Measurements from ENCODE around the gene KLHL4. TPM values are rescaled to one million over a fixed set of nuclear protein-coding genes. Genes with fewer than 3 reads are reported as not detected.

KLHL4 gene
- total and polyA plus RNA-seq, 2 of the 13 experiments (the other 11 are each of a cell fraction or from before 2014, with no cell fraction given) = 0.15 TPM; not detected in 1

- TF ChIP-seq ZNF512 (CRISPR knock-in tag; IDR thresholded peaks at IDR 0.05) = no peak
- no peak for TF ChIP-seq ZNF598 (CRISPR knock-in tag; IDR thresholded peaks at IDR 0.05; ENCODE audit: borderline replicate concordance)
- TF ChIP-seq TFDP1 (CRISPR knock-in tag; IDR thresholded peaks at IDR 0.05; ENCODE audit: borderline replicate concordance) = no peak
- no peak for TF ChIP-seq SP1 (IDR thresholded peaks at IDR 0.05)
- no peak for TF ChIP-seq SP1 (CRISPR knock-in tag; IDR thresholded peaks at IDR 0.05)
- no peak for TF ChIP-seq STAT5B (CRISPR knock-in tag; IDR thresholded peaks at IDR 0.05)
- TF ChIP-seq NFKB2 (CRISPR knock-in tag; IDR thresholded peaks at IDR 0.05; ENCODE audit: borderline replicate concordance) = no peak
Measured at GRCh38 chrX:87528487-87528886, 10.9 kb downstream of the KLHL4 start (continued).

- POLR2A ChIA-PET = no interaction called here
- TF ChIP-seq RFX3 (CRISPR knock-in tag; IDR thresholded peaks at IDR 0.05) (no peak), ZNF414 (CRISPR knock-in tag; IDR thresholded peaks at IDR 0.05) (no peak), SAFB2 (CRISPR knock-in tag; IDR thresholded peaks at IDR 0.05; ENCODE audit: borderline replicate concordance, low read depth) (no peak), ZNF136 (CRISPR knock-in tag; IDR thresholded peaks at IDR 0.05; ENCODE audit: low read depth) (no peak), TMF1 (CRISPR knock-in tag; IDR thresholded peaks at IDR 0.05; ENCODE audit: low read depth) (no peak), ZBTB20 (CRISPR knock-in tag; IDR thresholded peaks at IDR 0.05; ENCODE audit: borderline replicate concordance, low read depth) (no peak), CCDC6 (CRISPR knock-in tag; IDR thresholded peaks at IDR 0.05) (no peak), SP2 (CRISPR knock-in tag; IDR thresholded peaks at IDR 0.05) (no peak), PAXIP1 (CRISPR knock-in tag; conservative IDR thresholded peaks at IDR 0.05) (no peak), KDM4B (CRISPR knock-in tag; IDR thresholded peaks at IDR 0.05) (no peak), YEATS2 (CRISPR knock-in tag; IDR thresholded peaks at IDR 0.05; ENCODE audit: borderline replicate concordance) (no peak)
Measured at GRCh38 chrX:87571964-87572363, 54.4 kb downstream of the KLHL4 start.

More at GRCh38 chrX:87571964-87572363, 54.4 kb downstream of the KLHL4 start:
- Histone ChIP-seq H4K20me1 (ENCODE audit: insufficient read depth, low read length) (no peaks in the 10 kb centered on the region), H3K27ac (ENCODE audit: extremely low read length, insufficient read depth, low read length) (no peak overlapping the region), H3K79me2 (ENCODE audit: insufficient read depth, low read length) (no peaks in the 10 kb centered on the region), H3K4me1 (ENCODE audit: insufficient read depth, low read length) (no peaks in the 10 kb centered on the region), H3K4me2 (ENCODE audit: low read depth, low read length) (no peak overlapping the region), H2AFZ (ENCODE audit: low read length) (no peak overlapping the region), H3K27me3 (ENCODE audit: control insufficient read depth in 1 of 2, insufficient read depth in 2 of 2, low read length in 2 of 2) (no peaks in the 10 kb centered on the region), H3K36me3 (replicated peaks in 1 of 2; ENCODE audit: control insufficient read depth in 1 of 2, insufficient read depth in 2 of 2, low read length in 2 of 2) (no peaks in the 10 kb centered on the region), H3K9me3 (ENCODE audit: low read length) (no peaks in the 10 kb centered on the region), H3K9ac (ENCODE audit: insufficient read depth, low read depth, low read length) (no peak overlapping the region), H3K4me3 (replicated peaks in 1 of 3; ENCODE audit: insufficient read depth in 1 of 3, low read depth in 2 of 3, low read length in 3 of 3) (no peak overlapping the region)
- in situ Hi-C loops (cut with HindIII; ENCODE audit: extremely low pct_ligation_motif_present, low pct_unique_long_range_greater_than_20kb) = no loop called here
- FAIRE-seq = no peak
- BruUV-seq (replicated peaks) = no TSS peak
- DNase-seq (ENCODE audit: low spot score) = no peak
- intact Hi-C loops (cut with micrococcal nuclease; ENCODE audit: unreplicated experiment) = no loop called here
- CTCF ChIA-PET (ENCODE audit: low intra/inter-chr PET ratio, low total read pairs) = no interaction called here
- WGBS (ENCODE audit: low lambda C conversion rate) = 0% methylated on average over 1 of the region's 1 CpG
- ATAC-seq = no peak
